GM21825 (cell line): ENCODE data around the gene DFFB.
A peak's percentile ranks its signal among the peaks of the same experiment; 100 is the strongest.
"Not testable (repeated sequence)": the region's sequence is repeated elsewhere in the genome, so short reads cannot be mapped to it uniquely, and the experiment has no call there.

Source experiments
- ATAC-seq: cut with Tn5 transposase; IDR thresholded peaks from one replicate; pipeline ENCODE4 v1.9.1; 2021; ENCODE audit warnings: mild to moderate bottlenecking, moderate library complexity; ENCODE audit not compliant: unreplicated experiment

The DFFB gene, protein sequence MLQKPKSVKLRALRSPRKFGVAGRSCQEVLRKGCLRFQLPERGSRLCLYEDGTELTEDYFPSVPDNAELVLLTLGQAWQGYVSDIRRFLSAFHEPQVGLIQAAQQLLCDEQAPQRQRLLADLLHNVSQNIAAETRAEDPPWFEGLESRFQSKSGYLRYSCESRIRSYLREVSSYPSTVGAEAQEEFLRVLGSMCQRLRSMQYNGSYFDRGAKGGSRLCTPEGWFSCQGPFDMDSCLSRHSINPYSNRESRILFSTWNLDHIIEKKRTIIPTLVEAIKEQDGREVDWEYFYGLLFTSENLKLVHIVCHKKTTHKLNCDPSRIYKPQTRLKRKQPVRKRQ

DNA sequence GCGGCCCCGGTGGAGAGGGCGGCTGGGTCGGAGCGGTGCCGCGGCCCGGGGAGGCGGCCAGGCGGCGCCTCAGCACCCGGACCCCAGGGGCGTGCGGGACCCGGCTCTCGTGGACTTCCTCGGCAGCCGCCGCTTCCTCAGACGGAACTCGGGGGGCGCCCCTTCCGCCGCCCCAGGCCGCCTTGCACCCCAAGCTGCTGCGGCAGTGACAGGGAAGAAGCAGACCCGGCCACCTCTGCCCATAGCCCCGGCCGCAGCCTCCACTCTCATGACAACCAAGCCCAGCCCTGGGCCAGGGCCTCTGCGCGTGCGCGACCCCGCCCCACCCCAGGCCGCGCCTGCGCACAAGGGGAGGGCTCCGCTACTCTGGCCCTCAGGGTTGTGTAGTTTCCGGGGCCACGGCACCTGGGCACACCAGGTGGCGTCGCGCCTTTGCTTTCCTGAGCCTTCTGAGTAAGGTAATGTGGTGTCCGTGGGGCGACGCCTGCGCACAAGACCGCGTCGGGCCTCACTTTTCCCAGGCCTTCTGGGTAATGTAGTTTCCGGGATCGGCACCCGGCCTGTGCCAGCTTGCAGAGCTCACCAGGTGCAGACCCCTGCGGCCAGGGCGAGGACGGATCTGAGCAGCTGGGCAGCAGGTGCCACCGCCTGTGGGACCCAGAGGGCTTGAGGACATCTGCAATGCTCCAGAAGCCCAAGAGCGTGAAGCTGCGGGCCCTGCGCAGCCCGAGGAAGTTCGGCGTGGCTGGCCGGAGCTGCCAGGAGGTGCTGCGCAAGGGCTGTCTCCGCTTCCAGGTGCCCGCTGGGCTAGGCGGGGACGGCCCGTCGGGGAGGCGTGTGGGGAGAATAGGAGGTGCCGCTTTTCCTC lies at the start of gene DFFB, which contains the start of gene CEP104:
DFFB (plus strand) TSS at position 554 of the 868 bp plus-strand sequence; CDS start at position 682, 128 bp downstream.
CEP104 (minus strand) TSS at position 289 of the 868 bp plus-strand sequence. CDS start 4,804 bp downstream, outside the sequence.
- peak; percentile 91 for ATAC-seq

DNA sequence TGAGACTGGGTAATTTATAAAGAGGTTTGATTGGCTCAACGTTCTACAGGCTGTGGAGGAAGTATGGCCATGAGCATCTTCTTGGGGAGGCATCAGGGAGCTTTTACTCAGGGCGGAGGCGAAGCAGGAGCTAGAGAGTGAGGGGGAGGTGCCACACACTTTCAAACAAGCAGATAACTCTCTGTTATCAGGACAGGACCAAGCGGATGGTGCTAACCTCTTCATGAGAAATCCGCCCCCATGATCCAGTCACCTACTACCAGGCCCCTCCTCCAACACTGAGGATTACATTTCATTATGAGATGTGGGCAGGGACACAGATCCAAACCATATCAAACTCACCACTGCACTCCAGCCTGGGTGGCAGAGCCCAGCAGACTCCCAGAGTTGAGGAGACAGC lies 49.5 kb upstream of the DFFB start:
- no peak for ATAC-seq

DNA sequence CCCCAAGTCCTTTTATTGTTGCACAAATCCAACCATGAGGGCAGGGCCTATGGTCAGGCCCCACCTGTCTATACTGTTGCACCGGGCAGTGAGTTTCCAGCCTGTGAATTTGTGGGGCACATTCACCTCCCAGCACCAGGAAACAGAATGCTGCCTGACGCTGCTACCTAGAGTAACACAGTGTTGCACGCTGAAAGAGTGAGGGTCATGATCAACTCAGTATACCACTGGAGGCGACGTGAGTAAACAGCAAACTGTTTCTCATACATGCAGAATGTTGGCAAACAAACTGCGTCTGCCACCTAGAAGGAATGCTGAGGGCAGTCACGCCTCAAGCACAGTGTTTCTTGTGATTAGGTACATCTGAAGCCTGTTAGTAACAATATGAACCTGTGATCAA lies 47.6 kb upstream of the DFFB start:
- ATAC-seq: no peak

DNA sequence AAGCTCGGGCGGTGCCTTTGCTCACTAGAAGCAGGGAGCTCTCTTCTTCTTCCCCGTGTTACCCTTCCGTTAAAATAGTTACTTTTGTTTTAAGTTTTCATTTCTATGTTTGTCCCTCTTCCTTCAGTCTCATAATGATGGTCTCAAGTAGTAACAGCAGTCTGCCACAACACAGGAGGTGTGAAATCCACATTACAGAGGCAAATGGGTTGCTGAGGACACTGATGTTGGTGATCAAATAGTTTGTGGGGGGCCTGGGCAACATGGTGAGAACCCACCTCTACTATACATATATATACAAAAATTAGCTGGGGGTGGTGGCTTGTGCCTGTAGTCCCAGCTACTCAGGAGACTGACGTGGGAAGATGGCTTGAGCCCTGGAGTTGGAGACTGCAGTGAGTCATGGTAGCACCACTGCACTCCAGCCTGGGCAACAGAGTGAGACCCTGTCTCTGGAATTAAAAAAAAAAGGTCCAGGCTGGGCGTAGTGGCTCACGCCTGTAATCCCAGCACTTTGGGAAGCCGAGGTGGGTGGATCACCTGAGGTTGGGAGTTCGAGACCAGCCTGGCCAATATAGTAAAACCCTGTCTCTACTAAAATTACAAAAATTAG lies 47.0 kb upstream of the DFFB start:
- not testable (repeated sequence) for ATAC-seq

DNA sequence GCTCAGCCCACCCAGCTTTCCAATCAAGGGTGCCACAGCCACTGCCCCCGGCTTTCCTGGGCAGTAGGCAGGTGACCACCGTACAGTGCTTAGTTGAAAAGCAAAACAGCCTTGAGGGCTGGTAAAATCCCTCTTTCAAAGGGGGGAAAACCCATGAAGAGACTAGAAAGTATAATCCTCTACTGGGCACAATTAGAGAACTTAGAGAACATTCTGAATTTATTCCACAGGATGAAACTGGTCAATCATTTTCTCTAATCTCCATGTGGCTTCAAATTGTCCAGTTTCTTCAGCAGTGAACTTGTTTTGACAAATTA lies 45.7 kb upstream of the DFFB start:
- no peak for ATAC-seq

DNA sequence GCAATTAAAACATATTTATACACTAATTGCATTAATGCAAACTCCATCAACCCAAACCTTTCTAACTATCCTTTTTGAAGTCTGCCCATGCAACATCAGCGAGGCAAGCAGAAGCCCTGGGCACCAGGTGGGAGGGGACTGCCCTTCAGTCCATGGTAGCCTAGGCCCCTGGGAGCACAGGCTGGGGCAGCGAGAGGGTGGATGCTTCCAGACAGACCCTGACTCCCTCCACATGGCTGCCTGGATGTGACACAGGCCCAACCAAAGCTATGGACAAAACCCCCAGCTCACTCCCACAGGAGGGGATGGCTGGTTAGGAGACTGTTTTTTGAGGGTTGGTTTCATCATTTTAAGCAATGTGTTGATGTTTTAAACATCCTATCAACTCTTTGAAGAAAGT lies 43.2 kb upstream of the DFFB start:
- ATAC-seq: no peak

DNA sequence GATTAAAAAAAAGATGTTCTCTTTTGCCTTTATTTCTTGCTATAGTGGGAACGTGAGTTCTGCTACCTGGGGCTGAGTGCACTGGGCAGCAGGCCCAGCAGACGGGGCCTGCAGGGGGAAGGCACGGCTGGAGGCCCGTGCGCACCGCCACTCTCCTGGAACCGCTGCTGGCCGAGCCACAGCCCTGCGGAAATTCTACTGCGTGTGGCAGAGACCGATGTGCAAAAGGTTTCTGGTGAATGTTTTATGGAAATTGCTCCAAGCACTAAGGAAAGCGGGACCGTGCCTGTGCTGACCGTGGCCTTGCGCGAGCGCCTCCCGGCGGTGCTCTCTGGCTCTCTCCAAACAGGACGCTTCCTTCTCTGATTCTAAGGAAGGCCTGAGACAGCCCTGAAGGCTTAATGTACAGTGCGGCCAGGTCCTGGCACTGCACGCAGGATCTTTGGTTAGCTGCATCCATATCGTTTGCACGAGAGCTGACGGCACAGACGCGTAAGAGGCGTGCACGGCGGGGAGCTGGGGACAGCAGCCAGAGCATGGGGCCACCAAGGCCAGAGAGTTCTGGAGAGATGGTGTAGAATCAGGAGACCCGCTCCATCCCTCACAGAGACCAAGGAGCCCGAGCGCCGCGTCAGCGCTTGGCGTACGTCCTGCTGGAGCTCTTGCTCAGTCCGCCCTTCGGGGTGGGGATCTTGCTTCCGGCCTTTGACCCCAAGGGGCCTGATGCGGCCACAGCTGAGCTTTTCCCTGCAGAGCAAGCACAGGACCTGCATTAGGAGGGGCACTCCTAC lies 42.3 kb upstream of the DFFB start:
- ATAC-seq: no peak

DNA sequence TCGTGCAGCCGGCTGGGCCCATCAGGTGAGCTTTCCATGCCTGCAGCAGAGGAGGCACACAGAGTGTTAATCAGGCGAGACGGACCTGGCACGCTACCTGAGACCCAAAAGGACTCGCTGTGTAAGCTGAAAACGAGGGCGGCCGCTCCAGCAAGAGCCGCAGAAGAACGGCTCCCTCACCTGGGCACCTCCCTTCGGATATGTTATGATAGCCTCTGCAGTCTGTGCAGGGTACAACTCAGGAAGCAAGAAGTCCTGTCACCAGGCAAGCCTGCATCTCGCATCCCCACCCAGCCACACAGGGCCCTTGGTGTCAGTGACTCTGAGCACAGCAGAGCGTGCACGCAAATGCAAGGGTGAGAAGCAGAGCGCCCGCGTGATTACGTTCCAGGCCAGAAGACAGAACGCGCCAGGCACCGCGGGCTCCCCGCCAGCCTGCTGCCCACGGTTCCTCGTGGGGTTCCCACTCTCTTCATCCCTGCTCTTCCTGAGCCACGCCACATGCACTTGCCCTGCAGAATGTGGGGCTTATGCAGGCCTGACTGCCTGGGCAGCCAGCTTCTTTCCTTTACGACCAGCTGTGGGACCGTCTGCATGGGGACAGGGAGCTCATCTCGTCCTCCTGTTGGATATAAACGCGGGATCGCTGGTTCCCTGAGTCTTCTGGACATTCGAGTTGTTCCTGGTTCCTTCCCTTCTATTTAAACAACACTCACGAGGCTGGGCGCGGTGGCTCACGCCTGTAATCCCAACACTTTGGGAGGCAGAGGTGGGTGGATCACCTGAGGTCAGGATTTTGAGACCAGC lies 40.7 kb upstream of the DFFB start:
- no peak for ATAC-seq

DNA sequence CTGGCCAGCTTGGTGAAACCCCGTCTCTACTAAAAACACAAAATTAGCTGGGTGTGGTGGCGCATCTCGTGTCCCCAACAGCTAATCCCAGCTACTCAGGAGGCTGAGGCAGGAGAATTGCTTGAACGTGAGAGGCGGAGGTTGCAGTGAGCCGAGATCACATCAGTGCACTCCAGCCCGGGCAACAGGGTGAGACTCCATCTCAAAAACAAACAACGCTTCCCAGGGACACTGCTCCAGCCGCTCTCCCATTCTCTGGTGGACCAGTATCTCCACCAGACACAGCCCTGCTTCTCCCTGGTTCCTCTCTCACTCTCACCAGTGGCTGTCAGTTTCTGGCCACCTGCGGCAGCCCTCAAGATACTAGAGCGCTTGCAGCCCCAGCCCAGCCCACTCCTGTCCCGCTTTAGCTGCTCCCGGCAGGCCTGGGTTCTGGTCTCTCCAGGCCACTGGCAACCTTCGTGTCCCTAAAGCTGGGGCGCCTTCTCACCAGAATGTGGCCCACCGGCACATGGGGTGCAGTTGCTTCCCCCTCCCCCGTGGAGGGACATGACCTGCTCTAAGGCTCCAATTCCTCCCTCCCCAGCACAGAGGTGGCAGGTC lies 40.0 kb upstream of the DFFB start:
- ATAC-seq: no peak

DNA sequence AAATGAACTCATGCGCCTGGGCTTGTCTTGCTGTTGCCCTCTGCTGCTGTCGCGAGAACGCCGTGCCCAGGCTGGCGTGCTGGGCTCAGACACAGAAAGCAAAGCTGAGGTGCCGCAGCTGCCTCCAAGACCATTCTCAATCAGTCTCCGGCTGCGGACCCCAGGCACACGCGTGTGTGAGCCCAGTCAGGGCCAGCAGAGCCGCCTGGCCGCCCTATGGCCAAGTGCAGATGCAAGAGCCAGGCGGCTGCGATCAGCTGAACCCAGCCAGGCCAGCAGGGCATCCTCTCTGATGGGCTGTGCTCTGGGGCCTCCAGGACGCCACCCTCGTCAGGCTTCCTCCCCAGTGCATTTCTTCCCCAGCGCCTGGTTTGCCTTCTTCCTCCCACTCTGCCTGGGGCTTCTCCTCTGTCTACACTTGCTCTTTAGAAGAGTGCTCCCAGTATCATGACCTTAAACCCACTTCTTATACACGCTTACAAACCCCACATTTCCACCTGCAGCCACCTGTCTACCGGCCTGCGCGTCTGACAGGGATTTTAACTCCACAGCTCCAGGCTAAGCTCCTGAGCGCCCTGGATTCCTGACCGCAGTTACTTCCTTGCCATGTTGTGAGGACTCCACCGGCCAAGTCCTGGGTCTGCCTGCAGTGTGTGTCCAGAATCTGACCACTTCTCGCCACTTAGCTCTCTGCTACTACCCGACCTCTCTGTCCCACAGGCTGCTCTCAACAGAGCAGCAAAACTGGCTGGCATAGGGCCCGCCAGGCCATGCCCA lies 39.3 kb upstream of the DFFB start:
- ATAC-seq: no peak

DNA sequence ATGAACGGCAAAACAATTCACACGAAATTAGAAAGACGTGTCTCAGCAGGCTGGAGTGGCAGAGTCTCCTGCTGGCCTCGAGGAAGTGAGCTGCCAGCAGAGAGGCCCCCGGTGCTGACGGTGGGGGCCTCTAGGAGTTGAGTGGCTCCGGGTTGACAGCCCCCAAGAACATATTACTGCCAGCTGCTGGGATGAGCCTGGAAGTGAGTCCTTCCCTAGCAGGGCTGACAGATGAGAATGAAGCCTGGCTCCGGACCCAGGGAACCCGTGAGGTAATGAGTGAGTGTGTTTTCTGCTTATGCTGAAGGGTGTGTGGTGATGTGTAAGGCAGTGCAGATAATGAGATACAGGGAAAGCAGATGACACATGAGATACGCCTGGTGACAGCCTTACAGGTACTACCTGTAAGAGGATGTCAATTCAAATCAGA lies 37.5 kb upstream of the DFFB start:
- no peak for ATAC-seq

DNA sequence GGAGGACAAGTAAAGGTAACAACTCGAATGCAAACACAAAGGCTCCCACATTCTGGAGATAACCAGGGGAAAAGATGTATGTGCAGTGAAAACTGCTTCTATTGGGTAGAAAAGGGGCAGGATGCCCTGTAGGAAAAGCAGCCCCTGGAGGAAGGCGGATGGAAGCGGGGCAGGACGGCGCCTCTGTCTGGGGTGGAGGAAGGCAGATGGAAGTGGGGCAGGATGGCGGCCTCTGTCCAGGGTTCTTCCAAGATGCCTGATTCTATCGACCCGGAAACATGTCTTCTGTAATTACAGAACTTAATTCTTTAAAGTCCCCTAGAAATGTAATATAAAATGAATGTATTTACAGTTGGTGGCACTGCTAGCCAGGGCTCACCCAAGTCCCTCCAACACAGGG lies 37.0 kb upstream of the DFFB start:
- no peak for ATAC-seq

DNA sequence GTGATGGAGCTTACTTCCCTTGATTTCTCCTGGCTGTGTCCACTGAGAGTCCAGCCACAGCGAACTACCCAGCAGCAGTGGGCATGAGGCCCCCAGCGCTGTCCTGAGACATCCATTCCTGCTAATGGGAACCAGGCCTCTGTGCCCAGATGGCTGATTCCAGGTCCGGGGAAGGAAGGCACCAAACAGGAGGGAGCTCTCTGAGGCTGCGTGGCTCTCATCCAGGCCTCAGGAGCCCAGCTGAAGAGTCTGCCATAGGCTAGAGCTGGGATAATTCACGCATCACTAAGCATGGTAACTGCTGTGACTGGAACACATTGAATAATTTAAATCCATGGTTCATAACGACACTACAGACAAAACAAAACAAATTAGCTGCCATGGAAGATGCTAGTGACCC lies 36.3 kb upstream of the DFFB start:
- ATAC-seq: no peak

DNA sequence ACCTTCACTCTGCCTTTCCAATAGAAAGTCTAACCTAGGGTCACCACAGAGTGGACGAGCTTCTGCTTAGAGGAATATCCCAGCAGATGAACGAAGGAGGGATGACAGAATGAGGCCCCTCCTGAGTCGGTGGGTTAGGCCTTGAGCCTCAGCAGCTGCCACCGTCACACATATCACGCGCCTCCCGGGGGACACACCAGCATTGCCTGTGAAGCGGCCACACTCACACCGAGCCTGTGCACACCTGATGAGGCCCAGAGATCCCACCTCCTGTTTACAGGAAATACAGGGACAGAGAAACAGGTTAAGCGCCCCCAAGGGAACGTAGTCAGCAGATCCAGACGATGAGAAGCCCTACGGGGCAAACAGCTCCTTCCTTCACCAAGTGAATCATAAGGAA lies 35.8 kb upstream of the DFFB start:
- ATAC-seq: no peak

DNA sequence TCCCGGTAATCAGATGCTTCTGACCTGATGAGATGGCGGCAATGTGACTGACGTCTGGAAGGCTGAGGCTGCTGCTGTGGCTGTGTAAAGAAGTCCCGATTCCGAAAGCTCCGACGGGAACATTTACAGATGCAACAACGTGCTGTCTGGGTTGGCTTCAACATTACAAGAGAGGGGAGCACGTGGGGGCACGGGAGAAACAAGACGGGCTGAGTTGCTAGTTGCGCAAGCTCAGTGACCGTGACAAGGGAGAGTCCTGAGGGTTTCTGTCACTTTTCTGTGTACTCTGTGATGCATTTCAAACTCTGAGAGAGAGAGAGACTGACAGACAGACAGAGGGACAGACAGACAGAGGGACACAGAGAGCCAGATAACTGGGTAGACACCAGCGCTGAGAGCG lies 35.4 kb upstream of the DFFB start:
- no peak for ATAC-seq

DNA sequence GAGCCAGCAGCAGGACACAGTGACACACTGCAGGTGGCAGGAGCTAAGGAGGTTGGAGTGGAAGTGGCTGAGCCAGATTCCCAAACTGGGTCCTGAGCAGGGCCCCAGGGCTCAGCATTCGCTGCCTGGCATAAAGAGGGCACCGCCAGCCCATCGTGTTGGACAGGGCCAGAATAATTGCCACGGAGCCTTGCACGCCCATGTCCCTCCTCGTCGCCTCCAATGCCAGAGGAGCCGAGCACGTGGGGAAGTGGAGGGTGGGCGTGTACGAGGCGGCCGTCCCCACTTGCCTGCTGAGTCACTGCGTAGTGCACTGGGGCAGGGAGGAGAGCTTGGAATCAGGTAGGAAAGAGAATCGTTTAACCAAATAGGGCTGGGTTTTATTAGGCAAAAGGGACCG lies 34.9 kb upstream of the DFFB start:
- no peak for ATAC-seq

DNA sequence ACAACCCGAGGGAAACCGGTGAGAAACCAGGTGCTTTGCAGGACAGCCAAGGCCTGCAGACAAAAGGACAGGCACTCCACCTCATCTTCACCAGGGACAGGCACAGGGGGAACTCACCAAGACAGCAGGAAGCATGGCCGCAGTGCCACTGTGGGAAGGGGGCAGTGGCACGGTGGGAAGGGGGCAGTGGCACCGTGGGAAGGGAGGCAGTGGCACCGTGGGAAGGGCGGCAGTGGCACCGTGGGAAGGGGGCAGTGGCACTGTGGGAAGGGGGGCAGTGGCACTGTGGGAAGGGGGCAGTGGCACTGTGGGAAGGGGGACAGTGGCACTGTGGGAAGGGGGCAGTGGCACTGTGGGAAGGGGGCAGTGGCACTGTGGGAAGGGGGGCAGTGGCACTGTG lies 32.6 kb upstream of the DFFB start:
- ATAC-seq: no peak

DNA sequence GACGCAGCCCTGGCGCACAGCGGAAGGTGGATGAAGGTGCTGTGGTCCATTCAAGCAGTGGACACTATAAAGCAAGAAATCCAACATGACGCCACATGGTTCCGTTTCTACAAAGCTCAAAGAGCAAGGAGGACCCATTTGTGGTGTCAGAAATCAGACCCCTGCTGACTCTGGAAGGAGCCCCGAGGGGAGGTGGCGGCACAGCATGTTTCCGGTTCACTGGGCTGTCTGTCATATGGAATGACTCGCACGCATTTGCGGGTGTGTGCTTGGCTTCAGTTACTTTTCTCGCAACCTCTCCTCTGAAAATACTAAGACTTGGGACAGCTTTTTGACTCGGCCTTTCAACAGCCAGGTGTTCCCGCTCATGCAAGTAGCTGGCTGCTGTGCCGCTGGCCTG lies 31.9 kb upstream of the DFFB start:
- no peak for ATAC-seq

DNA sequence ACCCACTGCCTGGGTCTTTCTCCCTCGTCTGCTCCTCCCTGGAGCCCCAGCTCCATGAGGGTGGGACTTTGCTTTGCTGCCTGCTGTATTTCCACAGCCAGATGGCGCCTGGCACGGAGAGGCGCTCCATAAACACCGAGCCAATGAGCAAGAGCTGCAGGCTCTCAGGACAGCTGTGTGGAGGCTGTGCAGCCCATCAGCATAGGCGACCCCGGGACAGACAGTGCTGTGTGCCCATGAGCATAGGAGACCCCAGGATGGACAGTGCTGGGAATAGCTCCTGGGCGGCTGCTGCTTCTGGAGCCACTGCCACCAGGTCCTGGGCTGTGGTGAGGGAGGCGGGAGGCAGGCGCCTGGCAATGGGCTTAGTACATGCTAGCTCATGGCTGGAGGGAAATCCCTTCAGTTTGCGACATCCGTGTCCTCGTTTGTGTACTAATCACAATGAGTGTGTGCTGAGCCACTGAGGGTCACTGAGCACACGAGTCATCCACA lies 29.4 kb upstream of the DFFB start:
- no peak for ATAC-seq
